ENCODE results near the gene EPHB1. TPM values are rescaled to one million over a fixed set of nuclear protein-coding genes. Genes with fewer than 3 reads are reported as not detected.

EPHB1 gene
- total RNA-seq, 1 experiment from 2014 or later = 2.8 TPM

- Histone ChIP-seq H3K56ac (ENCODE audit: insufficient read length, low read depth, low read length) (no peak overlapping the region), H3K79me2 (ENCODE audit: insufficient read depth, low read length) (no peaks in the 10 kb centered on the region), H3K23me2 (ENCODE audit: insufficient read length, low read depth, low read length, poor library complexity, severe bottlenecking) (no peaks in the 10 kb centered on the region), H3K18ac (ENCODE audit: insufficient read length, low read depth, low read length) (no peak overlapping the region), H2BK5ac (ENCODE audit: insufficient read length, low read length) (no peak overlapping the region), H4K5ac (ENCODE audit: insufficient read length, low read depth, low read length) (no peak overlapping the region), H3K27ac (ENCODE audit: insufficient read length, low read depth, low read length) (no peak overlapping the region), H3K27me3 (ENCODE audit: insufficient read depth, low read length) (no peaks in the 10 kb centered on the region), H2BK120ac (ENCODE audit: low read depth, low read length, poor library complexity, severe bottlenecking) (no peak overlapping the region), H3K9me3 (ENCODE audit: control insufficient read depth, low read depth, low read length) (no peaks in the 10 kb centered on the region), H2AFZ (ENCODE audit: low read length) (no peak overlapping the region), H2AK5ac (ENCODE audit: insufficient read length, low read length) (no peak overlapping the region), H3K4me2 (ENCODE audit: insufficient read depth, insufficient read length, low read length) (no peak overlapping the region), H3T11ph (ENCODE audit: low read length) (no peak overlapping the region), H3K23ac (ENCODE audit: insufficient read length, low read depth, low read length) (no peak overlapping the region), H4K8ac (replicated peaks; ENCODE audit: insufficient read length, low read depth, low read length) (no peak overlapping the region), H3K9ac (ENCODE audit: extremely low read depth, insufficient read length, low read length) (no peak overlapping the region), H2BK20ac (ENCODE audit: low read depth, low read length, poor library complexity, severe bottlenecking) (no peak overlapping the region), H2BK15ac (ENCODE audit: low read depth, low read length) (no peak overlapping the region), H3K79me1 (ENCODE audit: insufficient read depth, low read depth, low read length, poor library complexity, severe bottlenecking) (no peaks in the 10 kb centered on the region), H3K4ac (ENCODE audit: low read depth, low read length) (no peak overlapping the region), H4K91ac (ENCODE audit: insufficient read length, low read depth, low read length) (no peak overlapping the region), H3K14ac (ENCODE audit: insufficient read depth, low read length) (no peak overlapping the region), H3K4me1 (ENCODE audit: insufficient read depth, low read length) (peaks cover 2% of the 10 kb centered on the region; the same call in 1 of the 2 replicates), H2BK12ac (ENCODE audit: insufficient read length, low read depth, low read length) (no peak overlapping the region), H4K20me1 (ENCODE audit: control insufficient read depth, insufficient read depth, insufficient read length) (no peaks in the 10 kb centered on the region)
- WGBS (ENCODE audit: extremely low coverage, insufficient read length, low lambda C conversion rate) = no CpG with 5 or more reads among the region's 10 CpGs
- Mint-ChIP-seq H3K27me3 (ENCODE audit: low read depth) (peaks cover 3% of the 10 kb centered on the region), H3K4me3 (no peak overlapping the region), H3K9me3 (peaks cover 0 to 5% of the 10 kb centered on the region in 2 experiments; a peak in 4 of 5 replicates), H3K36me3 (ENCODE audit: insufficient read depth in 1 of 3, low read depth in 3 of 3) (no peaks in the 10 kb centered on the region; a peak in 1 of 7 replicates), H3K27ac (peak overlapping the region in 1 of 3 experiments; percentile 80; a peak in 1 of 7 replicates), H3K4me1 (peaks cover 26% of the 10 kb centered on the region in 2 experiments)
- TF ChIP-seq CTCF (conservative IDR thresholded peaks at IDR 0.05) = no peak
- peak; percentile 36 for DNase-seq
Observed at GRCh38 chr3:134846911-134847317, 51.9 kb downstream of the EPHB1 start.

Measured in H9 (cell line).